Fibroblast of skin of right biceps (primary cell): Measurements from ENCODE around the gene CRY1.
A peak's percentile ranks its signal among the peaks of the same experiment; 100 is the strongest.
"Not testable (repeated sequence)": the region's sequence is repeated elsewhere in the genome, so short reads cannot be mapped to it uniquely, and the experiment has no call there.

Experiments
- DNase-seq: peaks from one replicate; pipeline ENCODE4 v3.0.0-alpha.2; 2013

CRY1 gene

GRCh38 chr12:106997916-106998315 lies 95.4 kb downstream of the CRY1 start:
- no peak for DNase-seq

- DNase-seq = not testable (repeated sequence)
Measured at GRCh38 chr12:106996102-106996501, 97.2 kb downstream of the CRY1 start.

GRCh38 chr12:106994579-106995220 lies 98.6 kb downstream of the CRY1 start:
- peak; percentile 63 for DNase-seq

DNA sequence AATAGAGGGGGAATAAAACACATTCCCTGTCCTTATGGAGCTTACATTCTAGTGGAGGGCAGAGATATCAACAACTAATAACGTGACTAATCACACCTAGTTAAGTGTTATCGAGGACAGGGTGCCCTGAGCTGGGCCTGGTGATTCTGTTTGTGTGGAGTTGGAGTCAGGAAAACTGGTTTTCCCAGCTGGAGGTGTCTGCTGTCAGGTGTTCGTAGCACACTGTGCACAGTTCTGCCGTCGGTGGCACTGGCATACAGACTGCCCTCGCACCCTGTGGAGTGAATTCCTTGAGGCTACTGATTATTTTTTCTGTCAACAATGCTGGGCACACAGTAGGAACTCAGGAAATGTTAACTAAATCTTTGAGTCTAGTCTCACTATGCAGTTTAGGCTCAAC lies 105.5 kb downstream of the CRY1 start:
- DNase-seq = no peak

DNA sequence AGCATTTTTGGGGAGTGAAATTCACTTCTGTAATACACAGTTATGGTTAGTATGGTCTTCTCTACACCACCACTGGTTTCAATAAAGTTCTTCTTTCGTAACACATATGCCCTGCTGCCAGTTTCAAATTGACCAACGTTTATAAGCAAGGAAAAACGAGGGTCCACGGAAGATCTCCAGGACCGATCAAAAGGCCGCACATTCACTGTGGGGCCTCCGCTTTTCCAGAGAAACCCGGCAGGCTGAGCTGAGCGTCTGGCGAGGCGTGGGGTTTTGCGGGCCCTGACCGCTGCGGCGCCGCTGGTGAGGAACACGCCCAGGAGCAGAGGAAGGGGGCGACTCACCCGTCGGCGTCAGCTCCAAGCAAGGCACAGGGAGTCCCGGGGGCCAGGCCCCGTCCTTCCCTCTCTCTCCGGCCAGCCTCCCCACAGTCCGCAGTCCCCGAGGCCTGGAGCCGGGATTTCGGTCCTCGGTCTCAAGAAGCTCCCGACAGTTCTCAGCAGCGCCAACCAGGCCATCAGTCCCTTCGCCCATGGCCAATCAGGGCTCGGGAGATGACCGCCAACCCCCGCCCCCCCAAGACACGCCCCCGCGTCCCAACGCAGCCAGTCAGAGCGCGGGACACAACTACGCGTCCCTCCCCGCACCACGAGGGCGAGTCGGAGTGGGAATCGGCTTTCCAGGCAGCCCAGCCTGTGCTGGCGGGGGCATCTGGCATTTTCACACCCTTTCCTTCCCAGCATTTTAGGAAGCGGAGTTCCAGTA lies 106.5 kb downstream of the CRY1 start, which contains the start of gene MTERF2:
Gene MTERF2, minus strand, starts transcription at position 522 of the 765 bp plus-strand sequence. CDS start 8,432 bp downstream, outside the sequence.
- DNase-seq = peak; percentile 95

DNA sequence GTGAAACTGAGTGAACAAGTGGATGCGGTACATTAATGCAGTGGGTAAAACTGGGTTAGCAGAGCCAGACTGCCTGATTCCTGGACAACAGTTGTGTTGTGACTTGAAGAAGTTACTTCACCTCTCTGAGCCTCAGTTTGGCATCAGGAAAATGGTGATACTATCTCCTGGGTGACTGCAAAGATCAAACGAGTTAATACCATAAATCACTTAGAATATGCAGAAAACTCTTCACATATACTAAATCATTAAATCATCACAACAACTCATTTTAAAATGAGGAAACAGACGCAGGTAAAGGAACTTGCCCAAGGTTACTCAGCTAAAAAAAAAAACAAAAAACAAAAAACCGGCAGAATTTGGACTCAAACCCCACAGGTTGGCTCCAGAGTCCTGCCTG lies 107.2 kb downstream of the CRY1 start:
- no peak for DNase-seq

DNA sequence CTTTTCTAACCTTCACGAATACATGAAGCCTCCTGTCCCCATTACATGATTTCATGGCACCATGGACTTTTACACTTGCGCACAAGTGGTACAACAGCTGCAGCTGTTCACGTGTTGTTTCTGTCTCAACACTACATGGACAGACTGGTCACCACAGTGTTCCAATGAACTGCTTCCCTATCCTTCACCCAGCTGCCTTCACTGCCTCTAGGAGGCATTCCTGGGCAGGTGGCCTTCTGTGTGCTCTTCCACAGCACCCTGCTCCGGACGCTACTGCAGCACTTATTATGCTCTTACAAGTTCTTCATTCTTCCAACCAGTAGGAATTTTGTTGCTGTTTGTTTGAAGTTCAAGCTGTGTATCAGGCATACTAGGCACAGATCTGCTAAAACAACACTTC lies 107.9 kb downstream of the CRY1 start:
- no peak for DNase-seq

DNA sequence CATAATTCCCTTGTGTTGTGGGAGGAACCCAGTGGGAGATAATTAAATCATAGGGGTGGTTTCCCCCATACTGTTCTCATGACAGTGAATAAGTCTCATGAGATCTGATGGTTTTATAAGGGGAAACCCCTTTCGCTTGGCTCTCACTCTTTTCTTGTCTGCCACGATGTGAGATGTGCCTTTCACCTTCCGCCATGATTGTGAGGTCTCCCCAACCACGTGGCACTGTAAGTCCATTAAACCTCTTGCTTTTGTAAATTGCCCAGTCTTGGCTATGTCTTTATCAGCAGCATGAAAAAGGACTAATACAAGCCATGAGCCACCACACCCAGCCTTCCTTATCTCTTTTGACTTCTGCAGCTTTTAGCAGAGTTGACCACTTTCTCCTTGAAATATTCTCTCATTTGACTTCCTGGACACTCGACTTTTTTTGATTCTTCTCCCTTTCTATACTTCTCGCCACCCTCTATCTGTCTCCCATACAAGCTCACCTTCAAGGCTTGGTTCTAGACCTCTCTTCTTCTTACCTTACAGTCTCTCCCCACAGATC lies 108.7 kb downstream of the CRY1 start:
- no peak for DNase-seq

- DNase-seq = no peak
Measured at GRCh38 chr12:106982229-106982628, 111.1 kb downstream of the CRY1 start.

DNA sequence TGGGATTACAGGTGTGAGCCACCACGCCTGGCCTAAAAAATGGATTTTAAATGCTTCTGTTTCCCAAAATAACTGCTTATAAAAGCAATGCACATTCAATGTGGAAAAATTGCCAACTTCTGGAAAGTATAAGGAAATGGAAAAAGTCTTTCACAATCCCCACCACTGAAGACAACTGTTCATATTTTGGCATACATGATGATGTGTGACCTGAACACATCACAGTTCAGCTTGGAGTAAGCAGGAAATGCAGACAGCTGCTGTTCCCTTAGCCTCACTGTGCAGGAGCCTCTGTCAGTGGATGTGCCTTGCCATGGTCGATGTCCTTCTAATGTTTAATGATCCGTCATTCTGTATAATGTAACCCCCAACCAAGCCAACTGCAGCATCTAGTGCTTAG lies 111.6 kb downstream of the CRY1 start:
- DNase-seq = peak; percentile 39

GRCh38 chr12:106980944-106981343 lies 112.4 kb downstream of the CRY1 start:
- DNase-seq = no peak

DNA sequence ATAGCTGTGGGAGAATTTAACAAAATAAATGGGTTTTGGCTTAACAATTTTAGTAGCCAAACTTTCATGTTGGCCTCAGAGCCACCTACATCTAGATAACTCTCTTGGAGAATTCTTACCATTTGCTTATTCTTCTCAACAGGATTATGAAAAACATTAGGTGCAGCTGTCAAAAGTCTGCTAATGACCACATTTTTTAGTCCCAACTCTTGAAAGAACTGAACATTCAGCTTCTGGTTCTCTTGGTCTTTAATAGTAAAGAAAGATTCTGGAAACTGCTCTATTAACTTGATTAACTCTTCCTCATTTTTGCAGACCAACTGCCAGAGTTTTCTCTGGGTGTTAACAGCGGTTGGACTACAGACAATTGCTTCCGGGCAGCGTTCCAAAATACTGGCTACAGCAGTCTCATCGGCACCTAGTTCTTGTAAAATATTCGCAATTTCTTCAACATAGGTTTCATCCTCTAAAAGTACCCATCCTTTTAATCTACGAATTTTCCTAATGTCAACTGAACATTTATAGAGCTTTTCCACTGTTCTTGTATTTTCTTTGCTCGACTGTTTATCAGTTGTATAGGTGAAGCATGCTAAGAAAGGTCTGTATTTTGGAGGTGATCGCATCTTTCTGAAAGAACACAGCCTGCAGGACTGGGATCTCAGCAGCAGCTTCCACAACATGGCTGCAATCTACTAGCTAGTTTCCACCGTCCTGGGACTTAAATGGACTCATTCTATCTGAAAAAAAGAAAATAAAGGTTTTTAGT lies 115.1 kb downstream of the CRY1 start:
- DNase-seq = peak; percentile 72

- DNase-seq = no peak
Measured at GRCh38 chr12:106976668-106977067, 116.7 kb downstream of the CRY1 start.

- DNase-seq = peak; percentile 36
Measured at GRCh38 chr12:106975993-106976658, 117.2 kb downstream of the CRY1 start.

DNA sequence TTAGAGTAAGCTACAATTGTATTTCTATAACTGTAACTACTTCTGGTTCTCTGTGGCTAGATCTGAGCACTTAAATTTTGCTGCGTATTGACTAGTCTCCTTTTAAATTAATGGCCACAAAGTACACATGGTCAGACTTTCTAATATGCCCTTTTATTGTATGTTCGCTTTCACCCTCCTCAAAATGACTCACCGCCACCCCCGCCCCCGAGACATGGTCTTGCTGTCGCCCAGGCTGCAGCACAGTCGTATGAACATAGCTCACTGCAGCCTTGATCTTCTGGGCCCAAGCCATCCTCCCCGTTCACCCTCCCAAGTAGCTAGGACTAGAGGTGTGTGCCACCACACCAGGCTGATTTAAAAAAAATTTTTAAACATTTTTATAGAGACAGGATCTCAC lies 118.3 kb downstream of the CRY1 start:
- DNase-seq = no peak

DNA sequence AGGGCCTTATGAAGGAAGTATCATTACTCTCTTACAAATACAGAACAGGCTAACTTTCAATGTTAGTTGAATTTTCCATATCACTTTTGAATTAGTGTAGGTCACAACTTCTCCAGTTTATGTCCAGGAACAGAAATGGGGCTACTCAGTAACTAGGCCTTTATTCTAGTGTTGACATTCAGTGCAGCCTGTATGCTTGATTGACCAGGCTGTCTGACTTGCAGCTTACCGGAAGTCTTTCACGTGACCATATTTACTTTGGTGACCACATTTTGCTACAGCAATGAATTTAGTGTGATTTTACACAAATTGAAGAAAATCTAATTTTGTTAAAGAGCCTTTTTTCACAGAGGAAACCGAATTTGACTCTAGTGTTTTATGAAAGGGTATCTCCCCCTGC lies 118.8 kb downstream of the CRY1 start:
- no peak for DNase-seq

DNA sequence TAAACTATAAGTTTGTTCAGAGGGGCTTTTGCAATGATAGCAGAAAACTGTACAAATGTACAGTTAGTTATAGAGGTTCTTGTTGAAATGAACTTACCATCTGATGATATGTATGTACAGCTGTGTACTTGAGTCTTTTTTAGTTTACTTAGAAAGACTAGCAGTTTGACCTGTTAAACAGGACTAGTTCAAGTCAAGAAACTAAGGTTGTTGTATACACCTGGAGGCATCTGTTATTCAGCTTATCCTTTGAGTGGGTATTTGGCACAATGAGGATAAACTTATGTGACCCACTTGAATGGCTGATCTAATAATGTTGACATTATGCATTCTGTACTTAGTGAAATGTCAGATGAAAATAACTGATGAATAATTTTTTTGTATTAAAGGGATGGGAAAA lies 119.8 kb downstream of the CRY1 start:
- no peak for DNase-seq

GRCh38 chr12:106971065-106971464 lies 122.3 kb downstream of the CRY1 start:
- no peak for DNase-seq

GRCh38 chr12:106964526-106964925 lies 128.8 kb downstream of the CRY1 start:
- DNase-seq = peak; percentile 36

GRCh38 chr12:106962286-106962685 lies 131.1 kb downstream of the CRY1 start:
- DNase-seq = peak; percentile 75

DNA sequence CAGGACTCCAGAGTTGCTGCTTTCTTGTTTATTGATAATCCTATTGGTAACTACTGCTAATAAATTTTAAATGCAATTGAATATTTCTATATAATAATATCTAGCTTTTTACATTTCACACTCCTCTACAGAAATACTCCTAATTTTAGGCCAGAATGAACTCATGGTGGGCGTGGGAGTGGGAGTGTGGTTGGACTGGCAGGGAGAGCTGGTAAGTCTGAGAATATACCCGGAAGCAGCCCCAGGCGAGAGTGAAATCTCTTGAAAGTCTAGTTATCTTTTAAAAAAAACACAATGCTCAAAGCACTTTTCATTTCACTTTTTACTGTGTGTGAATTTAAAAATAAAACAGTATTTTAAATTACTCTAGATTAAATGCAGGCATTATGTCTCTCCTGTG lies 132.9 kb downstream of the CRY1 start:
- DNase-seq = no peak

DNA sequence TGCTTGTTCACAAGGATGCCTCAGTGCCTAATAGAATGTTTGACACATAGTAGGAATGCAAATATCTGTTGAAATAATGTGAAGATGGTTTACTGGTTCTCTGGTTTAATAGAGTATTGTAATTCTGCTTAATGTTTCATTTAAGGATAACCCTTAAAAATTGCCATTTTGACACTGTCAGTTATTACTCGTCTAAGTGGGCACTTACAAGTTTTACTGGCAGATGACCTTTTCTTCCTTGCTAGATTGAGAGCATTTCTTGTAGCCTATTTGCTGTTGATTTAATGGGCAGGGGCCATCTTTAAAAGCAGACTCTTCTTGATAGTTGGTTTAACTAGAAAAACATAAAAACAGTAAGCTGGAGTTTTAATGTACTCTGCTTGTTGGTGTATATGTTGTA lies 135.8 kb downstream of the CRY1 start:
- DNase-seq = no peak

- peak; percentile 64 for DNase-seq
Measured at GRCh38 chr12:106956048-106956578, 137.2 kb downstream of the CRY1 start.
